Stomach (tissue), 4 donors: ENCODE data around the gene IL1RAPL2.

Source experiments
- POLR2A ChIP-seq, 4 donors: fragments of 450-650 bp; IDR thresholded peaks; one replicate each; pipeline ENCODE4 v1.6.1; 2016; ENCODE audit warnings: antibody characterized with exemption in 4 of 4, control low read depth in 2 of 4, mild to moderate bottlenecking in 1 of 4, moderate library complexity in 1 of 4
- POLR2AphosphoS5 ChIP-seq, 3 donors: sonication (generic); formaldehyde crosslinking; IDR thresholded peaks; one replicate each; pipeline ENCODE4 v1.6.1; 2016; ENCODE audit warnings: antibody characterized with exemption in 3 of 3
- TF ChIP-seq, protein P1 (sequence below), 7 experiments: fragments of 450-650 bp in 4 of 7; fragments of 200-600 bp in 3 of 7; sonication (generic) in 3 of 7; IDR thresholded peaks; one replicate each; pipeline ENCODE4 v1.5.1; 2016 to 2019; ENCODE audit warnings: antibody characterized with exemption in 7 of 7, control low read depth in 2 of 7, mild to moderate bottlenecking in 1 of 7

DNA sequence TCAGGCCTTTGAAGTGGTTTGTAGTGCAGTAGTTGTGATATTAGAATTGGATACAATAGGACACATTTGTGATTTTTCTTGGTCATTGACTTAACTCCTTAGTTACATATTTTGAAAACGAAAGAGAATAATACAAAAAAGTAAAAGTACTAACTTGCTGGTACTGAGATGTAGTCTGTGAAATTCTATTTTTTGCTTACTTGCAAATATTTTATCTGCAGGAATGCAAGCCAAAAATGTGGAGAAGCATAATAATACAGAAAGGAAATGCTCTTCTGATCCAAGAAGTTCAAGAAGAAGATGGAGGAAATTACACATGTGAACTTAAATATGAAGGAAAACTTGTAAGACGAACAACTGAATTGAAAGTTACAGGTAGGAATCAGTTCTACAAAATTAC is 701.2 kb downstream of the IL1RAPL2 start:
- TF ChIP-seq, protein P1, sequence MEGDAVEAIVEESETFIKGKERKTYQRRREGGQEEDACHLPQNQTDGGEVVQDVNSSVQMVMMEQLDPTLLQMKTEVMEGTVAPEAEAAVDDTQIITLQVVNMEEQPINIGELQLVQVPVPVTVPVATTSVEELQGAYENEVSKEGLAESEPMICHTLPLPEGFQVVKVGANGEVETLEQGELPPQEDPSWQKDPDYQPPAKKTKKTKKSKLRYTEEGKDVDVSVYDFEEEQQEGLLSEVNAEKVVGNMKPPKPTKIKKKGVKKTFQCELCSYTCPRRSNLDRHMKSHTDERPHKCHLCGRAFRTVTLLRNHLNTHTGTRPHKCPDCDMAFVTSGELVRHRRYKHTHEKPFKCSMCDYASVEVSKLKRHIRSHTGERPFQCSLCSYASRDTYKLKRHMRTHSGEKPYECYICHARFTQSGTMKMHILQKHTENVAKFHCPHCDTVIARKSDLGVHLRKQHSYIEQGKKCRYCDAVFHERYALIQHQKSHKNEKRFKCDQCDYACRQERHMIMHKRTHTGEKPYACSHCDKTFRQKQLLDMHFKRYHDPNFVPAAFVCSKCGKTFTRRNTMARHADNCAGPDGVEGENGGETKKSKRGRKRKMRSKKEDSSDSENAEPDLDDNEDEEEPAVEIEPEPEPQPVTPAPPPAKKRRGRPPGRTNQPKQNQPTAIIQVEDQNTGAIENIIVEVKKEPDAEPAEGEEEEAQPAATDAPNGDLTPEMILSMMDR (IDR thresholded peaks at IDR 0.05) = no peak
- TF ChIP-seq POLR2A (IDR thresholded peaks at IDR 0.05) (no peak), POLR2AphosphoS5 (IDR thresholded peaks at IDR 0.05) (no peak)
